K562 treated with DMSO at 1 percent for 12 hours (cell line): ENCODE data around the gene RASA2. TPM values are rescaled to one million over a fixed set of nuclear protein-coding genes. Genes with fewer than 3 reads are reported as not detected.

Source experiments
- total RNA-seq: library from RNA; unstranded; fragments of 300-600 nt; gene quantifications from 2 replicates; pipeline ENCODE4 v1.2.3, GENCODE V29; 2022; ENCODE audit not compliant: insufficient read depth

RASA2 gene
- 2.9 and 6.3 TPM in 2 replicates for total RNA-seq

GRCh38 chr3:141486746-141487520 lies at the start of gene RASA2:
TSS of gene RASA2 (plus strand) at chr3:141487027. CDS start at chr3:141487084, 57 bp downstream.

Other genes with a start within 250 kb of the RASA2 start
- 3.9 and 25.5 TPM in 2 replicates for gene ZBTB38, start 118.5 kb upstream of the RASA2 start, total RNA-seq